Sigmoid colon (tissue), 7 donors: ENCODE measurements around the gene FBXO38. TPM values are rescaled to one million over a fixed set of nuclear protein-coding genes. Genes with fewer than 3 reads are reported as not detected.

Source experiments
- DNase-seq: peaks from one replicate; pipeline ENCODE4 v3.0.0-alpha.2; 2019
- H3K27ac ChIP-seq, 4 donors: fragments of 200-600 bp; sonication (generic); one replicate each; pipeline ENCODE4 v1.5.1; 2016 to 2019; ENCODE audit warnings: mild to moderate bottlenecking in 1 of 4
- H3K27me3 ChIP-seq, 3 donors: fragments of 200-600 bp; sonication (generic); one replicate each; pipeline ENCODE4 v1.5.1; 2019; ENCODE audit warnings: mild to moderate bottlenecking in 1 of 3
- H3K36me3 ChIP-seq, 4 donors: fragments of 200-600 bp; sonication (generic); one replicate each; pipeline ENCODE4 v1.5.1; 2016 to 2019
- H3K4me1 ChIP-seq, 4 donors: fragments of 200-600 bp; sonication (generic); one replicate each; pipeline ENCODE4 v1.5.1; 2017 to 2019
- H3K4me3 ChIP-seq, 4 donors: fragments of 200-600 bp; sonication (generic); one replicate each; pipeline ENCODE4 v1.5.1; 2017 to 2019; ENCODE audit warnings: mild to moderate bottlenecking in 2 of 4, moderate library complexity in 1 of 4
- H3K9me3 ChIP-seq, 4 donors: fragments of 200-600 bp in 3 of 4; sonication (generic) in 3 of 4; one replicate each; pipeline versions ENCODE4 v1.5.1 to v1.6.1; 2013 to 2019
- EP300 ChIP-seq, 4 donors: sonication (generic); formaldehyde crosslinking; IDR thresholded peaks; one replicate each; pipeline ENCODE4 v1.6.1; 2017; ENCODE audit warnings: antibody characterized with exemption in 4 of 4
- POLR2A ChIP-seq, 2 donors: fragments of 450-650 bp; IDR thresholded peaks; one replicate each; pipeline ENCODE4 v1.6.1; 2016; ENCODE audit warnings: antibody characterized with exemption in 2 of 2, mild to moderate bottlenecking in 2 of 2, moderate library complexity in 2 of 2
- POLR2AphosphoS5 ChIP-seq, 4 donors: sonication (generic); formaldehyde crosslinking; IDR thresholded peaks; one replicate each; pipeline ENCODE4 v1.6.1; 2017; ENCODE audit warnings: antibody characterized with exemption in 4 of 4
- WGBS, 2 donors: extraction: QIAGEN DNeasy Blood & Tissue Kit; methylation state at CpG; one replicate each; pipeline ENCODE4 v1.1.7; 2013; 5-methylcytosine and 5-hydroxymethylcytosine counted together
- intact Hi-C: fragments of 100-400 bp; cut with DNase I; formaldehyde crosslinking; loops from one replicate; pipeline ENCODE4 v1.15.1; 2023
- polyA plus RNA-seq, 3 donors: library from polyadenylated mRNA; stranded (reverse); fragments of 200-250 nt; gene quantifications; one replicate each; pipeline ENCODE4 v1.2.3, GENCODE V29; 2013
- small RNA-seq, 3 donors: library from RNA; depleted of rRNA; stranded (forward); fragments of <200 nt; gene quantifications; one replicate each; pipeline ENCODE3, GENCODE V24; 2016
- total RNA-seq, 4 donors: library from RNA; depleted of rRNA; stranded (reverse); fragments of >200 nt; gene quantifications; one replicate each; pipeline ENCODE4 v1.1.0, GENCODE V29; 2016
- TF ChIP-seq, protein P1 (sequence below), 4 experiments: fragments of 450-650 bp in 3 of 4; fragments of 200-600 bp in 1 of 4; IDR thresholded peaks; one replicate each; pipeline ENCODE4 v1.5.1; 2016 to 2019; ENCODE audit warnings: antibody characterized with exemption in 4 of 4, mild to moderate bottlenecking in 3 of 4, moderate library complexity in 2 of 4
- donor health status: healthy with polysubstance abuse.
- donor health status: Bipolar disorder and iron deficiency.
- donor health status: healthy.

The FBXO38 gene
- total and polyA plus RNA-seq, 7 donors, result 11.4 to 59.6 (median 46.0) TPM

DNA sequence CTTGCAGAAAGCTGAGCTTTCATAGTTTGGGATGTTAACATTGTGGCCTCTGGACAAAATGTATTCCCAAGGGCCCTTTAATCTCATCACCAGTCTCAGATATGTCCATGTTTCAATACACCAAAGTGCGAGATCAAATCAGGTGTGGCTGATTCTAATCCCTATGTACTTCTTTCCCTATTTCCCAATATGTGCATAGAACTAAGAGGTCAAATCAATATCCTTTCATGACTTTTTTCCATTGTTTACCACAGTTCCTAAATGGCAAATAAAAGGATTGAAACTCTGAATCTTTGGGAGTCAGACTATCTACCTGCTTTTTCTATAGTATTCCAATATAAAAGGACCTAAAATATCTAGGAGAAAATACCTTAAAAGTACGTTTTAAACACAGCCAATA, 105.0 kb downstream of the FBXO38 start:
- DNase-seq, result no peak
- Histone ChIP-seq H3K27ac (peak overlapping the region in 3 of 4 donors; percentile 46 to 62 (median 59)), H3K4me3 (no peak overlapping the region), H3K27me3 (no peaks in the 10 kb centered on the region), H3K4me1 (peaks cover 0 to 38% (median 22%) of the 10 kb centered on the region in 4 donors), H3K9me3 (no peaks in the 10 kb centered on the region), H3K36me3 (no peaks in the 10 kb centered on the region)
- intact Hi-C loops, result no loop called here
- TF ChIP-seq POLR2A (IDR thresholded peaks at IDR 0.05) (no peak), POLR2AphosphoS5 (IDR thresholded peaks at IDR 0.05) (no peak), EP300 (IDR thresholded peaks at IDR 0.05) (no peak)
- TF ChIP-seq, protein P1, sequence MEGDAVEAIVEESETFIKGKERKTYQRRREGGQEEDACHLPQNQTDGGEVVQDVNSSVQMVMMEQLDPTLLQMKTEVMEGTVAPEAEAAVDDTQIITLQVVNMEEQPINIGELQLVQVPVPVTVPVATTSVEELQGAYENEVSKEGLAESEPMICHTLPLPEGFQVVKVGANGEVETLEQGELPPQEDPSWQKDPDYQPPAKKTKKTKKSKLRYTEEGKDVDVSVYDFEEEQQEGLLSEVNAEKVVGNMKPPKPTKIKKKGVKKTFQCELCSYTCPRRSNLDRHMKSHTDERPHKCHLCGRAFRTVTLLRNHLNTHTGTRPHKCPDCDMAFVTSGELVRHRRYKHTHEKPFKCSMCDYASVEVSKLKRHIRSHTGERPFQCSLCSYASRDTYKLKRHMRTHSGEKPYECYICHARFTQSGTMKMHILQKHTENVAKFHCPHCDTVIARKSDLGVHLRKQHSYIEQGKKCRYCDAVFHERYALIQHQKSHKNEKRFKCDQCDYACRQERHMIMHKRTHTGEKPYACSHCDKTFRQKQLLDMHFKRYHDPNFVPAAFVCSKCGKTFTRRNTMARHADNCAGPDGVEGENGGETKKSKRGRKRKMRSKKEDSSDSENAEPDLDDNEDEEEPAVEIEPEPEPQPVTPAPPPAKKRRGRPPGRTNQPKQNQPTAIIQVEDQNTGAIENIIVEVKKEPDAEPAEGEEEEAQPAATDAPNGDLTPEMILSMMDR (IDR thresholded peaks at IDR 0.05), result no peak
- WGBS, 2 donors, result 75 to 83% methylated on average over 2 of the region's 2 CpGs

DNA sequence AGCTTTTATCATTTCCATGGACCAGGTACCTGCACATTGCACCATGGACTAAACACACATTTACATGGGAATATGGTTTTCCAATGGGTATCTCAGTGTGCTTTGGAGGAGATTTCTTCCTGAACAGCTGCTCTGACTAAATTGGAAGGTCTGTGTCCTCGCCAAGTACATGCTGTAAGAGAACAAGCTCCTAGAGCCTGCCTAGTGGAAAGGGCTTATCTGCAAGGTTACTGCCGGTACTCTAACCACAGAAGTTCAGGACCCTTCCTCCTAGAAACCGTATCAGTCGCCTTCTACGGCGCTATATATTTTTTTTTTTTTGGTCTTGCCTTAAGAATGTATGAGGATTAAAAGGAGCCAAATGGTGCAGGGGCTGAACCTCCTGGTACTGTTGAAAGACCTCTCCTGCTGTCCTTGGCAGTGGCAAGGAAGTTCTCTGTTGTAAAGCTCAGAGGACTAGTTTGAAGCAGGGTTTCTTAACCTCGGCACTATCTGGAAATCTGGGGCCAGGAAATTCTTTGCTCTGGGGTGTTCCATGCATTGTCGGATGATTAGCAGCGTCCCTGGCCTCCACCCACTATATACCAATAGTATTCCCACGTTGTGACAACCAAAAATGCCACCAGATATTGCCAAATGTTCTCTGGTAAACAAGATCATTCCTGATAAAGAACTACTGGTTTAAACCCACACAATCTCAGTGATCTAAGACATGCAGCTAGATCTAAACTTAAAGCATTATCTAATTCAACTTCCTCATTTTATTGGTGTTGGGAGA, 107.4 kb downstream of the FBXO38 start:
- DNase-seq, result no peak
- WGBS, 2 donors, result 46 to 71% methylated on average over 10 of the region's 10 CpGs
- intact Hi-C loops, result loop anchor here (5.0 kb wide), 1 partner anchor 66 kb away; no protein-coding TSS in a partner anchor
- Histone ChIP-seq H3K4me1 (peaks cover 0 to 38% (median 22%) of the 10 kb centered on the region in 4 donors), H3K9me3 (no peaks in the 10 kb centered on the region), H3K27ac (no peak overlapping the region), H3K36me3 (no peaks in the 10 kb centered on the region), H3K27me3 (no peaks in the 10 kb centered on the region), H3K4me3 (no peak overlapping the region)
- TF ChIP-seq EP300 (IDR thresholded peaks at IDR 0.05) (no peak), POLR2A (IDR thresholded peaks at IDR 0.05) (no peak), POLR2AphosphoS5 (IDR thresholded peaks at IDR 0.05) (no peak)
- TF ChIP-seq, protein P1 (IDR thresholded peaks at IDR 0.05), result no peak

GRCh38 chr5:148491793-148492184, 108.0 kb downstream of the FBXO38 start:
- WGBS, 2 donors, result 75 to 82% methylated on average over 6 of the region's 6 CpGs

GRCh38 chr5:148492351-148492750, 108.6 kb downstream of the FBXO38 start:
- Histone ChIP-seq H3K4me1 (peaks cover 0 to 37% (median 22%) of the 10 kb centered on the region in 4 donors), H3K4me3 (no peak overlapping the region), H3K36me3 (no peaks in the 10 kb centered on the region), H3K27me3 (no peaks in the 10 kb centered on the region), H3K9me3 (no peaks in the 10 kb centered on the region), H3K27ac (no peak overlapping the region)
- no peak for DNase-seq
- 87 to 98% methylated on average over 1 of the region's 1 CpG for WGBS, 2 donors
- intact Hi-C loops, result loop anchor here (5.0 kb wide), 1 partner anchor 65 kb away; no protein-coding TSS in a partner anchor
- TF ChIP-seq, protein P1 (IDR thresholded peaks at IDR 0.05), result no peak
- TF ChIP-seq EP300 (IDR thresholded peaks at IDR 0.05), result no peak
- no peak for TF ChIP-seq POLR2AphosphoS5 (IDR thresholded peaks at IDR 0.05)
- TF ChIP-seq POLR2A (IDR thresholded peaks at IDR 0.05), result no peak

More at GRCh38 chr5:148491793-148492184, 108.0 kb downstream of the FBXO38 start:
- intact Hi-C loops, result loop anchor here (5.0 kb wide), 1 partner anchor 66 kb away; no protein-coding TSS in a partner anchor
- Histone ChIP-seq H3K9me3 (no peaks in the 10 kb centered on the region), H3K4me1 (peaks cover 0 to 38% (median 22%) of the 10 kb centered on the region in 4 donors), H3K36me3 (no peaks in the 10 kb centered on the region), H3K27me3 (no peaks in the 10 kb centered on the region), H3K4me3 (no peak overlapping the region), H3K27ac (no peak overlapping the region)
- no peak for DNase-seq
- TF ChIP-seq EP300 (IDR thresholded peaks at IDR 0.05) (no peak), POLR2AphosphoS5 (IDR thresholded peaks at IDR 0.05) (no peak), POLR2A (IDR thresholded peaks at IDR 0.05) (no peak)
- TF ChIP-seq, protein P1 (IDR thresholded peaks at IDR 0.05), result no peak

Small RNAs within 50 kb of the gene (small RNA-seq; reads per million reads assigned to genes)
- 0 reads per million in 3 donors for gene RF00017

Other genes starting within 250 kb of the FBXO38 start
- not detected for gene SPINK14, start 215.4 kb upstream of the FBXO38 start, total RNA-seq
- not detected for gene SPINK14, start 215.4 kb upstream of the FBXO38 start, polyA plus RNA-seq
- 1 to 10 TPM in 1 of 4 donors, under 1 TPM in 1, not detected in 2; 0.99 to 1.9 TPM for gene SPINK6, start 180.9 kb upstream of the FBXO38 start, total RNA-seq
- under 1 TPM in 1 of 3 donors, not detected in 2; 0.86 TPM for gene SPINK6, start 180.9 kb upstream of the FBXO38 start, polyA plus RNA-seq
- gene MARCOL, start 145.4 kb upstream of the FBXO38 start, total RNA-seq, result 1 to 10 TPM in 1 of 4 donors, not detected in 3; 1.8 TPM
- not detected for gene MARCOL, start 145.4 kb upstream of the FBXO38 start, polyA plus RNA-seq
- under 1 TPM in 1 of 4 donors, not detected in 3; 0.33 TPM for gene SPINK13, start 115.2 kb upstream of the FBXO38 start, total RNA-seq
- under 1 TPM in 1 of 3 donors, not detected in 2; 0.45 TPM for gene SPINK13, start 115.2 kb upstream of the FBXO38 start, polyA plus RNA-seq
- gene SPINK7, start 71.5 kb upstream of the FBXO38 start, total RNA-seq, result not detected
- gene SPINK7, start 71.5 kb upstream of the FBXO38 start, polyA plus RNA-seq, result under 1 TPM in 1 of 3 donors, not detected in 2; 0.42 TPM
- gene SPINK9, start 48.4 kb upstream of the FBXO38 start, total RNA-seq, result not detected
- not detected for gene SPINK9, start 48.4 kb upstream of the FBXO38 start, polyA plus RNA-seq